K562 (cell line): Measurements from ENCODE around the gene TCF4. TPM values are rescaled to one million over a fixed set of nuclear protein-coding genes. Genes with fewer than 3 reads are reported as not detected.

Experiments used
- FOXJ2 ChIP-seq: fragments of 200-800 bp; sonication (Bioruptor generic); IDR thresholded peaks from 2 replicates; pipeline ENCODE4 v1.6.1; 2016; ENCODE audit warnings: missing genetic modification characterization, missing compliant biosample characterization
- GABPA ChIP-seq: fragments of 200-800 bp; sonication (Bioruptor generic); conservative IDR thresholded peaks from 2 replicates; pipeline ENCODE4 v1.6.1; 2016; ENCODE audit warnings: low read depth, missing genetic modification characterization, missing compliant biosample characterization
- ZNF699 ChIP-seq: fragments of 250-450 bp; sonication (Bioruptor Pico); IDR thresholded peaks from 2 replicates; pipeline ENCODE4 v1.8.0; 2021; ENCODE audit warnings: mild to moderate bottlenecking, moderate library complexity; ENCODE audit not compliant: insufficient replicate concordance
- polyA plus RNA-seq, 8 experiments: library from polyadenylated mRNA; depleted of rRNA in 4 of 8; stranded (reverse) in 5 of 8; unstranded in 3 of 8; fragments of >200 nt; fragmentation: Nextera tagmentation in 2 of 8; fragmentation: Illumina TruSeq in 1 of 8; extraction: Ambion mirVana in 2 of 8; extraction: Trizol in 1 of 8; gene quantifications; 2 replicates each; pipeline versions ENCODE4 v1.2.1 to v1.2.3, GENCODE V29; 2011 to 2014; ENCODE audit warnings: inconsistent platforms in 1 of 8, missing spikeins in 1 of 8
- total RNA-seq, 7 experiments: library from RNA; depleted of rRNA in 6 of 7; stranded (reverse); fragments of >200 nt in 6 of 7; fragmentation: Illumina TruSeq in 2 of 7; extraction: Trizol in 2 of 7; gene quantifications; 2 replicates each; pipeline versions ENCODE4 v1.2.1 to v1.2.3, GENCODE V29; 2011 to 2021; ENCODE audit warnings: low replicate concordance in 1 of 7
- TF ChIP-seq, protein P1 (sequence below), 2 experiments: fragments of 450-650 bp in 1 of 2; sonication (generic) in 1 of 2; formaldehyde crosslinking in 1 of 2; IDR thresholded peaks; 2 replicates each; pipeline versions ENCODE4 v1.7.1 to v1.9.0; 2016 to 2022; ENCODE audit warnings: inconsistent platforms in 1 of 2, mild to moderate bottlenecking in 1 of 2, missing genetic modification reagents in 1 of 2
- TF ChIP-seq, protein P2 (sequence below): sonication (generic); formaldehyde crosslinking; IDR thresholded peaks from 2 replicates; pipeline ENCODE4 v1.8.0; 2023; ENCODE audit warnings: mild to moderate bottlenecking, missing genetic modification reagents
- TF ChIP-seq, protein P3 (sequence below): fragments of 450-650 bp; IDR thresholded peaks from 2 replicates; pipeline ENCODE4 v1.6.1; 2016
- TF ChIP-seq, protein P4 (sequence below): fragments of 250-450 bp; sonication (Bioruptor Pico); IDR thresholded peaks from 2 replicates; pipeline ENCODE4 v1.4.0; 2020; ENCODE audit warnings: mild to moderate bottlenecking, moderate library complexity
- TF ChIP-seq, protein P5 (sequence below): sonication (generic); IDR thresholded peaks from 2 replicates; pipeline ENCODE4 v1.6.1; 2016
- TF ChIP-seq, protein P6 (sequence below), 2 experiments: fragments of 250-450 bp in 1 of 2; fragments of 450-650 bp in 1 of 2; sonication (Bioruptor Pico) in 1 of 2; IDR thresholded peaks; 2 replicates each; pipeline versions ENCODE4 v1.6.1 to v1.8.0; 2016 to 2021; ENCODE audit warnings: mild to moderate bottlenecking in 2 of 2, moderate library complexity in 2 of 2, missing compliant biosample characterization in 1 of 2, missing genetic modification characterization in 1 of 2

The TCF4 gene
- total and polyA plus RNA-seq, 9 of the 15 experiments (the other 6 are each of a cell fraction or from before 2014, with no cell fraction given): 4.8 to 24.7 (median 15.2) TPM

DNA sequence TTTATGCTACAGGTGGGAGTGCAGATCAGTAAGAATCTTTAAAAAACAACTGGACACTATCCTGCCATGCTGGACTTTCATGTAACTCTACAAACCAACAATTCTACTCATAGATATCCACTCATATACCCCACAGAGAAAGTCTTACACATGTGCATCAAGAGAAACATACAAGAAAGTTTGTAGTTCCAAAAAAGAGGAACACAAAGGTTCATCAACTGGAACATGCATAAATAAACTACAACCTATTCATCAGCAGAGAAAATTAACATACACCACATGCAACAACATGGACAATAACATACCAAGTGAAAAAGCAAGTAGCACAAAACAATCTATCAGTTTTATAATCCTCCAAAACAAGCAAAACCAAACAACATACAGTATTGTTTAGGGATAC is 17.0 kb downstream of the TCF4 start (continued):
- TF ChIP-seq, protein P1, sequence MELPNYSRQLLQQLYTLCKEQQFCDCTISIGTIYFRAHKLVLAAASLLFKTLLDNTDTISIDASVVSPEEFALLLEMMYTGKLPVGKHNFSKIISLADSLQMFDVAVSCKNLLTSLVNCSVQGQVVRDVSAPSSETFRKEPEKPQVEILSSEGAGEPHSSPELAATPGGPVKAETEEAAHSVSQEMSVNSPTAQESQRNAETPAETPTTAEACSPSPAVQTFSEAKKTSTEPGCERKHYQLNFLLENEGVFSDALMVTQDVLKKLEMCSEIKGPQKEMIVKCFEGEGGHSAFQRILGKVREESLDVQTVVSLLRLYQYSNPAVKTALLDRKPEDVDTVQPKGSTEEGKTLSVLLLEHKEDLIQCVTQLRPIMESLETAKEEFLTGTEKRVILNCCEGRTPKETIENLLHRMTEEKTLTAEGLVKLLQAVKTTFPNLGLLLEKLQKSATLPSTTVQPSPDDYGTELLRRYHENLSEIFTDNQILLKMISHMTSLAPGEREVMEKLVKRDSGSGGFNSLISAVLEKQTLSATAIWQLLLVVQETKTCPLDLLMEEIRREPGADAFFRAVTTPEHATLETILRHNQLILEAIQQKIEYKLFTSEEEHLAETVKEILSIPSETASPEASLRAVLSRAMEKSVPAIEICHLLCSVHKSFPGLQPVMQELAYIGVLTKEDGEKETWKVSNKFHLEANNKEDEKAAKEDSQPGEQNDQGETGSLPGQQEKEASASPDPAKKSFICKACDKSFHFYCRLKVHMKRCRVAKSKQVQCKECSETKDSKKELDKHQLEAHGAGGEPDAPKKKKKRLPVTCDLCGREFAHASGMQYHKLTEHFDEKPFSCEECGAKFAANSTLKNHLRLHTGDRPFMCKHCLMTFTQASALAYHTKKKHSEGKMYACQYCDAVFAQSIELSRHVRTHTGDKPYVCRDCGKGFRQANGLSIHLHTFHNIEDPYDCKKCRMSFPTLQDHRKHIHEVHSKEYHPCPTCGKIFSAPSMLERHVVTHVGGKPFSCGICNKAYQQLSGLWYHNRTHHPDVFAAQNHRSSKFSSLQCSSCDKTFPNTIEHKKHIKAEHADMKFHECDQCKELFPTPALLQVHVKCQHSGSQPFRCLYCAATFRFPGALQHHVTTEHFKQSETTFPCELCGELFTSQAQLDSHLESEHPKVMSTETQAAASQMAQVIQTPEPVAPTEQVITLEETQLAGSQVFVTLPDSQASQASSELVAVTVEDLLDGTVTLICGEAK (IDR thresholded peaks at IDR 0.05): no peak
- TF ChIP-seq, protein P1 (CRISPR knock-in tag; IDR thresholded peaks at IDR 0.05): no peak
- TF ChIP-seq, protein P2, sequence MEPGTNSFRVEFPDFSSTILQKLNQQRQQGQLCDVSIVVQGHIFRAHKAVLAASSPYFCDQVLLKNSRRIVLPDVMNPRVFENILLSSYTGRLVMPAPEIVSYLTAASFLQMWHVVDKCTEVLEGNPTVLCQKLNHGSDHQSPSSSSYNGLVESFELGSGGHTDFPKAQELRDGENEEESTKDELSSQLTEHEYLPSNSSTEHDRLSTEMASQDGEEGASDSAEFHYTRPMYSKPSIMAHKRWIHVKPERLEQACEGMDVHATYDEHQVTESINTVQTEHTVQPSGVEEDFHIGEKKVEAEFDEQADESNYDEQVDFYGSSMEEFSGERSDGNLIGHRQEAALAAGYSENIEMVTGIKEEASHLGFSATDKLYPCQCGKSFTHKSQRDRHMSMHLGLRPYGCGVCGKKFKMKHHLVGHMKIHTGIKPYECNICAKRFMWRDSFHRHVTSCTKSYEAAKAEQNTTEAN (CRISPR knock-in tag): no peak
- TF ChIP-seq, protein P3, sequence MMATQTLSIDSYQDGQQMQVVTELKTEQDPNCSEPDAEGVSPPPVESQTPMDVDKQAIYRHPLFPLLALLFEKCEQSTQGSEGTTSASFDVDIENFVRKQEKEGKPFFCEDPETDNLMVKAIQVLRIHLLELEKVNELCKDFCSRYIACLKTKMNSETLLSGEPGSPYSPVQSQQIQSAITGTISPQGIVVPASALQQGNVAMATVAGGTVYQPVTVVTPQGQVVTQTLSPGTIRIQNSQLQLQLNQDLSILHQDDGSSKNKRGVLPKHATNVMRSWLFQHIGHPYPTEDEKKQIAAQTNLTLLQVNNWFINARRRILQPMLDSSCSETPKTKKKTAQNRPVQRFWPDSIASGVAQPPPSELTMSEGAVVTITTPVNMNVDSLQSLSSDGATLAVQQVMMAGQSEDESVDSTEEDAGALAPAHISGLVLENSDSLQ: no peak
- TF ChIP-seq, protein P4, sequence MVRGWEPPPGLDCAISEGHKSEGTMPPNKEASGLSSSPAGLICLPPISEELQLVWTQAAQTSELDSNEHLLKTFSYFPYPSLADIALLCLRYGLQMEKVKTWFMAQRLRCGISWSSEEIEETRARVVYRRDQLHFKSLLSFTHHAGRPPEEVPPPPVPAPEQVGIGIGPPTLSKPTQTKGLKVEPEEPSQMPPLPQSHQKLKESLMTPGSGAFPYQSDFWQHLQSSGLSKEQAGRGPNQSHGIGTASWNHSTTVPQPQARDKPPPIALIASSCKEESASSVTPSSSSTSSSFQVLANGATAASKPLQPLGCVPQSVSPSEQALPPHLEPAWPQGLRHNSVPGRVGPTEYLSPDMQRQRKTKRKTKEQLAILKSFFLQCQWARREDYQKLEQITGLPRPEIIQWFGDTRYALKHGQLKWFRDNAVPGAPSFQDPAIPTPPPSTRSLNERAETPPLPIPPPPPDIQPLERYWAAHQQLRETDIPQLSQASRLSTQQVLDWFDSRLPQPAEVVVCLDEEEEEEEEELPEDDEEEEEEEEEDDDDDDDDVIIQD: no peak
- TF ChIP-seq GABPA (tag): no peak
- TF ChIP-seq FOXJ2 (tag): no peak
- TF ChIP-seq, protein P5, sequence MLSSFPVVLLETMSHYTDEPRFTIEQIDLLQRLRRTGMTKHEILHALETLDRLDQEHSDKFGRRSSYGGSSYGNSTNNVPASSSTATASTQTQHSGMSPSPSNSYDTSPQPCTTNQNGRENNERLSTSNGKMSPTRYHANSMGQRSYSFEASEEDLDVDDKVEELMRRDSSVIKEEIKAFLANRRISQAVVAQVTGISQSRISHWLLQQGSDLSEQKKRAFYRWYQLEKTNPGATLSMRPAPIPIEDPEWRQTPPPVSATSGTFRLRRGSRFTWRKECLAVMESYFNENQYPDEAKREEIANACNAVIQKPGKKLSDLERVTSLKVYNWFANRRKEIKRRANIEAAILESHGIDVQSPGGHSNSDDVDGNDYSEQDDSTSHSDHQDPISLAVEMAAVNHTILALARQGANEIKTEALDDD: no peak
- TF ChIP-seq, protein P6, sequence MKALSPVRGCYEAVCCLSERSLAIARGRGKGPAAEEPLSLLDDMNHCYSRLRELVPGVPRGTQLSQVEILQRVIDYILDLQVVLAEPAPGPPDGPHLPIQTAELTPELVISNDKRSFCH (CRISPR knock-in tag; IDR thresholded peaks at IDR 0.05): no peak
- TF ChIP-seq, protein P6 (tag; IDR thresholded peaks at IDR 0.05): no peak
- no peak for TF ChIP-seq ZNF699 (CRISPR knock-in tag)
